HCT116 (cell line): ENCODE measurements around the gene ARHGAP10. TPM values are rescaled to one million over a fixed set of nuclear protein-coding genes. Genes with fewer than 3 reads are reported as not detected.
"Not testable (repeated sequence)": the region's sequence is repeated elsewhere in the genome, so short reads cannot be mapped to it uniquely, and the experiment has no call there.

ENCODE experiments used
- ATAC-seq: fragments of 200-7000 bp; cut with Tn5 transposase; 2 replicates; pipeline ENCODE4 v1.9.1; 2020; ENCODE audit warnings: mild to moderate bottlenecking, moderate library complexity
- BruUV-seq: library from RNA; stranded (reverse); fragments of 400-500 nt; replicated peaks from 2 replicates; lab custom pipeline; 2021; lab: Mats Ljungman, UMichigan
- CTCF ChIA-PET: fragments of 300-600 bp; sonication (Branson Sonifier 250); formaldehyde crosslinking; loops from one replicate; lab custom pipeline; 2021; ENCODE audit warnings: antibody characterized with exemption; lab: Charles Lee
- POLR2A ChIA-PET: fragments of 300-600, 350-600 bp; sonication (Branson Sonifier 250); formaldehyde crosslinking; loops from one replicate; lab custom pipeline; 2021; ENCODE audit warnings: antibody characterized with exemption; lab: Charles Lee
- RAD21 ChIA-PET, 2 experiments: fragments of 300-600 bp; sonication (Branson Sonifier 250); formaldehyde crosslinking; loops; one replicate each; lab custom pipeline; 2023; ENCODE audit warnings: low total read pairs in 2 of 2; ENCODE audit not compliant: uncharacterized antibody in 2 of 2, unreplicated experiment in 2 of 2, low non-redundant PET in 1 of 2; lab: Charles Lee
- DNase-seq: peaks from one replicate; pipeline ENCODE4 v3.0.0-alpha.2; 2010; ENCODE audit warnings: low read depth, low spot score
- H2AFZ ChIP-seq: fragments of 200-600 bp; shearing (Covaris generic), sonication (generic); 2 replicates; pipeline ENCODE4 v1.6.1; 2017; ENCODE audit warnings: low read depth, mixed run types, mixed read lengths, antibody characterized with exemption, low read length; ENCODE audit not compliant: poor library complexity, severe bottlenecking
- H3K27ac ChIP-seq: 2 replicates; pipeline ENCODE4 v1.5.1; 2012; ENCODE audit warnings: low read depth, low read length
- H3K27me3 ChIP-seq: fragments of 200-600 bp; sonication (generic); 2 replicates; pipeline ENCODE4 v1.6.1; 2016; ENCODE audit warnings: mixed run types, low read length, mixed read lengths; ENCODE audit not compliant: insufficient read depth
- H3K36me3 ChIP-seq, 2 experiments: fragments of 200-500 bp in 1 of 2; fragments of 200-600 bp in 1 of 2; sonication (Bioruptor generic) in 1 of 2; sonication (generic) in 1 of 2; 2 replicates each; pipeline versions ENCODE4 v1.5.1 to v1.6.1; 2014 to 2016; ENCODE audit warnings: low read length in 2 of 2, inconsistent platforms in 1 of 2, mixed read lengths in 1 of 2, mixed run types in 1 of 2; ENCODE audit not compliant: insufficient read depth in 2 of 2, control insufficient read depth in 1 of 2
- H3K4me1 ChIP-seq, 2 experiments: fragments of 200-600 bp in 1 of 2; sonication (generic) in 1 of 2; 2 replicates each; pipeline versions ENCODE4 v1.5.1 to v1.6.1; 2012 to 2017; ENCODE audit warnings: low read length in 2 of 2, inconsistent platforms in 1 of 2, mild to moderate bottlenecking in 1 of 2, mixed read lengths in 1 of 2, mixed run types in 1 of 2, moderate library complexity in 1 of 2; ENCODE audit not compliant: insufficient read depth in 2 of 2, control insufficient read depth in 1 of 2
- H3K4me2 ChIP-seq: fragments of 200-600 bp; sonication (generic); 2 replicates; pipeline ENCODE4 v1.6.1; 2017; ENCODE audit warnings: mixed run types, low read length, mixed read lengths
- H3K4me3 ChIP-seq, 2 experiments: fragments of 200-600 bp in 1 of 2; sonication (generic) in 1 of 2; replicated peaks in 1 of 2; 2 replicates each; pipeline ENCODE4 v1.5.1; 2011 to 2016; ENCODE audit warnings: low read length in 2 of 2, control low read depth in 1 of 2, low read depth in 1 of 2, mild to moderate bottlenecking in 1 of 2, mixed read lengths in 1 of 2, mixed run types in 1 of 2
- H3K79me2 ChIP-seq: fragments of 200-600 bp; sonication (generic); 2 replicates; pipeline ENCODE4 v1.6.1; 2017; ENCODE audit warnings: mild to moderate bottlenecking, mixed run types, low read length, moderate library complexity, mixed read lengths; ENCODE audit not compliant: insufficient read depth
- H3K9ac ChIP-seq: fragments of 200-600 bp; sonication (generic); 2 replicates; pipeline ENCODE4 v1.6.1; 2016; ENCODE audit warnings: low read length, mixed read lengths
- H3K9me2 ChIP-seq: fragments of 200-600 bp; sonication (generic), shearing (Covaris generic); 2 replicates; pipeline ENCODE4 v1.6.1; 2017; ENCODE audit warnings: mixed run types, mild to moderate bottlenecking, moderate library complexity; ENCODE audit not compliant: insufficient read depth
- H3K9me3 ChIP-seq, 2 experiments: fragments of 200-500 bp in 1 of 2; fragments of 200-600 bp in 1 of 2; sonication (Bioruptor generic) in 1 of 2; sonication (generic) in 1 of 2; 2 replicates each; pipeline ENCODE4 v1.6.1; 2014 to 2017; ENCODE audit warnings: low read length in 2 of 2, mixed read lengths in 2 of 2, inconsistent platforms in 1 of 2, low read depth in 1 of 2, mild to moderate bottlenecking in 1 of 2, mixed run types in 1 of 2, moderate library complexity in 1 of 2; ENCODE audit not compliant: control insufficient read depth in 1 of 2, insufficient read depth in 1 of 2
- H4K20me1 ChIP-seq: fragments of 200-600 bp; sonication (generic), shearing (Covaris generic); 2 replicates; pipeline ENCODE4 v1.6.1; 2017; ENCODE audit warnings: mixed run types, mild to moderate bottlenecking, moderate library complexity; ENCODE audit not compliant: insufficient read depth
- CEBPB ChIP-seq: IDR thresholded peaks from 2 replicates; pipeline ENCODE4 v1.6.1; 2012; ENCODE audit warnings: low read depth
- EGR1 ChIP-seq: IDR thresholded peaks from 2 replicates; pipeline ENCODE4 v1.6.1; 2012; ENCODE audit warnings: low read depth
- FOSL1 ChIP-seq: IDR thresholded peaks from 2 replicates; pipeline ENCODE4 v1.6.1; 2012; ENCODE audit warnings: low read depth
- POLR2A ChIP-seq: IDR thresholded peaks from 2 replicates; pipeline ENCODE4 v1.7.0; 2011; ENCODE audit warnings: borderline replicate concordance; ENCODE audit not compliant: insufficient read depth, insufficient read length; ENCODE audit errors: extremely low read depth
- RAD21 ChIP-seq: IDR thresholded peaks from 2 replicates; pipeline ENCODE4 v1.6.1; 2012; ENCODE audit warnings: low read depth, mild to moderate bottlenecking
- SIN3A ChIP-seq: IDR thresholded peaks from 2 replicates; pipeline ENCODE4 v1.6.1; 2012; ENCODE audit warnings: low read depth
- TCF7L2 ChIP-seq: IDR thresholded peaks from 2 replicates; pipeline ENCODE4 v1.7.0; 2011; ENCODE audit warnings: borderline replicate concordance, inconsistent platforms; ENCODE audit not compliant: insufficient read depth, insufficient read length; ENCODE audit errors: extremely low read depth
- ZNF274 ChIP-seq: fragments of 200-500 bp; sonication (Bioruptor generic); IDR thresholded peaks from 2 replicates; pipeline ENCODE4 v1.6.1; 2014; ENCODE audit warnings: mild to moderate bottlenecking, low read depth, low read length, inconsistent platforms
- intact Hi-C: fragments of 100-400 bp; cut with micrococcal nuclease; formaldehyde crosslinking; loops from 2 replicates; pipeline ENCODE4 v1.10.0; 2022
- total RNA-seq: library from RNA; stranded (reverse); gene quantifications from one replicate; pipeline ENCODE4 v1.2.1, GENCODE V29; 2021; ENCODE audit not compliant: unreplicated experiment
- TF ChIP-seq, protein P1 (sequence below): IDR thresholded peaks from 2 replicates; pipeline ENCODE4 v1.6.1; 2012; ENCODE audit warnings: low read depth
- TF ChIP-seq, protein P2 (sequence below), 3 experiments: fragments of 200-600 bp in 1 of 3; sonication (generic) in 1 of 3; IDR thresholded peaks in 2 of 3; conservative IDR thresholded peaks in 1 of 3; 2 replicates each; pipeline ENCODE4 v1.5.1; 2012 to 2017; ENCODE audit warnings: low read depth in 2 of 3, low read length in 2 of 3, antibody characterized with exemption in 1 of 3, borderline replicate concordance in 1 of 3, control low read depth in 1 of 3, mild to moderate bottlenecking in 1 of 3, mixed read lengths in 1 of 3, mixed run types in 1 of 3, moderate library complexity in 1 of 3; ENCODE audit not compliant: insufficient read depth in 1 of 3

Gene ARHGAP10
- total RNA-seq, 1 experiment from 2014 or later = 24.7 TPM

DNA sequence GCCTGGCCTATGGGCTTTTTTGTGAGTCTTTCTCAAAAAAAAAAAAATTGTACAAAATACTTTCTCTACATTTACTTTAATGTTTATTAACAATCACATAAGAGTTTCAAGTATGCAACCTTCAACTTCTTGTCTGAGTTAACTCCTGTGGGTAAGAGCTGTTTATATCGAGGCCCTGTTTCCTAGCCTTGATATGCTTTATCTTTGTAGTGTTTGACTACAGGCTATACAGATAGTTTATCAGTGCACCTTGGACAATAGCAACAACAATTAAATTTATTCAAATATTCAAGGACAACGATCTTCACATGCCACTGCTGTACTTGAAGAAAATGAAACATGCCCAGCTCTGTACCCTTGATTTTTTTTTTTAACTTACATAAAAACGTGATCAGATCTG is 178.4 kb downstream of the ARHGAP10 start:
- H3K36me3 ChIP-seq = no peaks in the 10 kb centered on the region

DNA sequence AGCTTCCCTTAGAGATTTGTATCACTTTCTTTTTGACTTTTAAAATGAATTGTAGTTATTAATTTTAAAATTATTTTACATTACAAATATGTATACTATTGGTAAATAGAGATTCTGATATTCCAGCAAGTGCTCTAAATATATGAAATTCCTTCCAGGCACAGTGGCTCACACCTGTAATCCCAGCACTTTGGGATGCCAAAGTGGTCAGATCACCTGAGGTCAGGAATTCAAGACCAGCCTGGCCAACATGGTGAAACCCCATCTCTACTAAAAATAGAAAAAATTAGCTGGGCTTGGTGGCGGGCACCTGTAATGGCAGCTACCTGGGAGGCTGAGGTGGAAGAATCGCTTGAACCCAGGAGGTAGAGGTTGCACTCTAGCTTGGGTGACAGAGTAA is 180.2 kb downstream of the ARHGAP10 start:
- RAD21 ChIA-PET, H2AFZ ChIP-seq, intact Hi-C loops, H3K4me3 ChIP-seq, H3K4me1 ChIP-seq, H3K27ac ChIP-seq, ATAC-seq, H3K27me3 ChIP-seq, H3K9me2 ChIP-seq, H3K9ac ChIP-seq, H3K9me3 ChIP-seq, DNase-seq, POLR2A ChIA-PET, BruUV-seq, H3K79me2 ChIP-seq, H4K20me1 ChIP-seq, H3K4me2 ChIP-seq, H3K36me3 ChIP-seq: not testable (repeated sequence)
- CTCF ChIA-PET = interaction anchor here (1.3 kb wide), 1 partner anchor 45 kb away, joined by 4 read pairs; no protein-coding TSS in a partner anchor

More for the DNA sequence above, 178.4 kb downstream of the ARHGAP10 start:
- H3K9me3 ChIP-seq = no peaks in the 10 kb centered on the region
- ATAC-seq (no peak), DNase-seq (no peak)
- no peak overlapping the region for H3K4me2 ChIP-seq
- no peaks in the 10 kb centered on the region for H3K4me1 ChIP-seq
- no peak overlapping the region for H3K9ac ChIP-seq
- H3K79me2 ChIP-seq = no peaks in the 10 kb centered on the region
- no peak overlapping the region for H3K27ac ChIP-seq
- BruUV-seq = no TSS peak
- no peaks in the 10 kb centered on the region for H4K20me1 ChIP-seq
- no peaks in the 10 kb centered on the region for H3K27me3 ChIP-seq
- ChIA-PET RAD21 (no interaction called here), CTCF (no interaction called here), POLR2A (no interaction called here)
- no peak overlapping the region for H3K4me3 ChIP-seq
- H3K9me2 ChIP-seq = no peaks in the 10 kb centered on the region
- TF ChIP-seq CEBPB (no peak), FOSL1 (no peak), ZNF274 (no peak), EGR1 (no peak), SIN3A (no peak), POLR2A (no peak), TCF7L2 (no peak), RAD21 (no peak)
- TF ChIP-seq, protein P1, sequence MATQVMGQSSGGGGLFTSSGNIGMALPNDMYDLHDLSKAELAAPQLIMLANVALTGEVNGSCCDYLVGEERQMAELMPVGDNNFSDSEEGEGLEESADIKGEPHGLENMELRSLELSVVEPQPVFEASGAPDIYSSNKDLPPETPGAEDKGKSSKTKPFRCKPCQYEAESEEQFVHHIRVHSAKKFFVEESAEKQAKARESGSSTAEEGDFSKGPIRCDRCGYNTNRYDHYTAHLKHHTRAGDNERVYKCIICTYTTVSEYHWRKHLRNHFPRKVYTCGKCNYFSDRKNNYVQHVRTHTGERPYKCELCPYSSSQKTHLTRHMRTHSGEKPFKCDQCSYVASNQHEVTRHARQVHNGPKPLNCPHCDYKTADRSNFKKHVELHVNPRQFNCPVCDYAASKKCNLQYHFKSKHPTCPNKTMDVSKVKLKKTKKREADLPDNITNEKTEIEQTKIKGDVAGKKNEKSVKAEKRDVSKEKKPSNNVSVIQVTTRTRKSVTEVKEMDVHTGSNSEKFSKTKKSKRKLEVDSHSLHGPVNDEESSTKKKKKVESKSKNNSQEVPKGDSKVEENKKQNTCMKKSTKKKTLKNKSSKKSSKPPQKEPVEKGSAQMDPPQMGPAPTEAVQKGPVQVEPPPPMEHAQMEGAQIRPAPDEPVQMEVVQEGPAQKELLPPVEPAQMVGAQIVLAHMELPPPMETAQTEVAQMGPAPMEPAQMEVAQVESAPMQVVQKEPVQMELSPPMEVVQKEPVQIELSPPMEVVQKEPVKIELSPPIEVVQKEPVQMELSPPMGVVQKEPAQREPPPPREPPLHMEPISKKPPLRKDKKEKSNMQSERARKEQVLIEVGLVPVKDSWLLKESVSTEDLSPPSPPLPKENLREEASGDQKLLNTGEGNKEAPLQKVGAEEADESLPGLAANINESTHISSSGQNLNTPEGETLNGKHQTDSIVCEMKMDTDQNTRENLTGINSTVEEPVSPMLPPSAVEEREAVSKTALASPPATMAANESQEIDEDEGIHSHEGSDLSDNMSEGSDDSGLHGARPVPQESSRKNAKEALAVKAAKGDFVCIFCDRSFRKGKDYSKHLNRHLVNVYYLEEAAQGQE = no peak
- TF ChIP-seq, protein P2, sequence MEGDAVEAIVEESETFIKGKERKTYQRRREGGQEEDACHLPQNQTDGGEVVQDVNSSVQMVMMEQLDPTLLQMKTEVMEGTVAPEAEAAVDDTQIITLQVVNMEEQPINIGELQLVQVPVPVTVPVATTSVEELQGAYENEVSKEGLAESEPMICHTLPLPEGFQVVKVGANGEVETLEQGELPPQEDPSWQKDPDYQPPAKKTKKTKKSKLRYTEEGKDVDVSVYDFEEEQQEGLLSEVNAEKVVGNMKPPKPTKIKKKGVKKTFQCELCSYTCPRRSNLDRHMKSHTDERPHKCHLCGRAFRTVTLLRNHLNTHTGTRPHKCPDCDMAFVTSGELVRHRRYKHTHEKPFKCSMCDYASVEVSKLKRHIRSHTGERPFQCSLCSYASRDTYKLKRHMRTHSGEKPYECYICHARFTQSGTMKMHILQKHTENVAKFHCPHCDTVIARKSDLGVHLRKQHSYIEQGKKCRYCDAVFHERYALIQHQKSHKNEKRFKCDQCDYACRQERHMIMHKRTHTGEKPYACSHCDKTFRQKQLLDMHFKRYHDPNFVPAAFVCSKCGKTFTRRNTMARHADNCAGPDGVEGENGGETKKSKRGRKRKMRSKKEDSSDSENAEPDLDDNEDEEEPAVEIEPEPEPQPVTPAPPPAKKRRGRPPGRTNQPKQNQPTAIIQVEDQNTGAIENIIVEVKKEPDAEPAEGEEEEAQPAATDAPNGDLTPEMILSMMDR (IDR thresholded peaks at IDR 0.05 in 2 of 3, conservative IDR thresholded peaks at IDR 0.05 in 1 of 3; ENCODE audit: borderline replicate concordance in 1 of 3, insufficient read depth in 1 of 3, low read depth in 2 of 3, low read length in 2 of 3) = no peak
- no peak overlapping the region for H2AFZ ChIP-seq
- intact Hi-C loops = loop anchor here (1.0 kb wide), 1 partner anchor 17 kb away; no protein-coding TSS in a partner anchor
